PFSK-1 (cell line): Measurements from ENCODE around the gene COPB1.

Source experiments
- FOXP2 ChIP-seq: optimal IDR thresholded peaks from 2 replicates; pipeline ENCODE3; 2011; ENCODE audit warnings: borderline replicate concordance, control low read depth, inconsistent platforms; ENCODE audit not compliant: insufficient read depth; ENCODE audit errors: extremely low read length, extremely low read depth
- REST ChIP-seq, 2 experiments: IDR thresholded peaks; 2 replicates each; pipeline versions ENCODE4 v1.6.1 to v1.8.0; 2011 to 2012; ENCODE audit warnings: low read depth in 2 of 2, low read length in 2 of 2, control low read depth in 1 of 2, inconsistent platforms in 1 of 2, mild to moderate bottlenecking in 1 of 2, moderate library complexity in 1 of 2; ENCODE audit not compliant: insufficient read depth in 1 of 2

- TF ChIP-seq REST (IDR thresholded peaks at IDR 0.05; ENCODE audit: insufficient read depth in 1 of 2, low read depth in 2 of 2, low read length in 2 of 2) (no peak), FOXP2 (no peak)
These were observed 47.8 kb downstream of the COPB1 start for GRCh38 chr11:14451825-14452224.
